HL-60 (cell line): ENCODE measurements around the gene NAALADL2.

ENCODE experiments used
- POLR2AphosphoS5 ChIP-seq: IDR thresholded peaks from 2 replicates; pipeline ENCODE4 v1.6.1; 2012; ENCODE audit warnings: low read depth
- SPI1 ChIP-seq: IDR thresholded peaks from 2 replicates; pipeline ENCODE4 v1.6.1; 2012; ENCODE audit warnings: low read depth, mild to moderate bottlenecking, borderline replicate concordance
- TF ChIP-seq, protein P1 (sequence below): IDR thresholded peaks from one replicate; pipeline ENCODE4 v1.5.1; 2011; ENCODE audit warnings: low read length, control low read depth, inconsistent platforms; ENCODE audit not compliant: insufficient read depth

DNA sequence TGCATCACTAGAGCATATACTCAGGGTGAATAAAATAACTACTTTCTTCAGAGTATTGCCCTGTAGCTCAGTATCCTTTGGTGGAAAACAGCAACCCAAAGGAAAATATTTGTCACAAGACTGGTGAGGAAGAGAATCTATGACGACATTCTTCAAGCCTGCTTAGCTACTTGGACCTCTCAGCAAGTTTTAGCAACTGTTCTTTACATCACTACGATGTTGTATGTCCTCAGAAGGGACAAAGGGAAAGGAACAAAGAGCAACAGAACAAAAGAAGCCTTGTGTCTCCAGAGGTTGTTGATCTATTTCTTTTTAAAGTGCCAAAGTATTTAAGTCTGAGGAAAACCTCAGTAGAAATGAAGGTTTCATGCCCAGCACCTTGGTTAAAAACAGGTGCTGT is 746.7 kb downstream of the NAALADL2 start:
- TF ChIP-seq, protein P1, sequence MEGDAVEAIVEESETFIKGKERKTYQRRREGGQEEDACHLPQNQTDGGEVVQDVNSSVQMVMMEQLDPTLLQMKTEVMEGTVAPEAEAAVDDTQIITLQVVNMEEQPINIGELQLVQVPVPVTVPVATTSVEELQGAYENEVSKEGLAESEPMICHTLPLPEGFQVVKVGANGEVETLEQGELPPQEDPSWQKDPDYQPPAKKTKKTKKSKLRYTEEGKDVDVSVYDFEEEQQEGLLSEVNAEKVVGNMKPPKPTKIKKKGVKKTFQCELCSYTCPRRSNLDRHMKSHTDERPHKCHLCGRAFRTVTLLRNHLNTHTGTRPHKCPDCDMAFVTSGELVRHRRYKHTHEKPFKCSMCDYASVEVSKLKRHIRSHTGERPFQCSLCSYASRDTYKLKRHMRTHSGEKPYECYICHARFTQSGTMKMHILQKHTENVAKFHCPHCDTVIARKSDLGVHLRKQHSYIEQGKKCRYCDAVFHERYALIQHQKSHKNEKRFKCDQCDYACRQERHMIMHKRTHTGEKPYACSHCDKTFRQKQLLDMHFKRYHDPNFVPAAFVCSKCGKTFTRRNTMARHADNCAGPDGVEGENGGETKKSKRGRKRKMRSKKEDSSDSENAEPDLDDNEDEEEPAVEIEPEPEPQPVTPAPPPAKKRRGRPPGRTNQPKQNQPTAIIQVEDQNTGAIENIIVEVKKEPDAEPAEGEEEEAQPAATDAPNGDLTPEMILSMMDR: no peak
- no peak for TF ChIP-seq POLR2AphosphoS5
- TF ChIP-seq SPI1: no peak
